Measurements from ENCODE around the gene FXYD1.
"Not testable (repeated sequence)": the region's sequence is repeated elsewhere in the genome, so short reads cannot be mapped to it uniquely, and the experiment has no call there.

Gene FXYD1

GRCh38 chr19:35138305-35138892, at the start of gene FXYD1:
Gene FXYD1, plus strand, starts transcription at chr19:35138824. Its CDS starts 1,256 bp downstream, at chr19:35140080.
- Mint-ChIP-seq H3K4me1 (ENCODE audit: low read depth) (peaks cover 17% of the 10 kb centered on the region), H3K27ac (no peak within 1 kb of the TSS), H3K4me3 (no peak within 1 kb of the TSS), H3K9me3 (no peaks in the 10 kb centered on the region), H3K27me3 (ENCODE audit: low read depth) (peaks cover 27% of the 10 kb centered on the region), H3K36me3 (ENCODE audit: low read depth) (no peaks in the 10 kb centered on the region)

GRCh38 chr19:35089554-35089953, 49.1 kb upstream of the FXYD1 start:
- peaks cover 5% of the 10 kb centered on the region for H3K27me3 Mint-ChIP-seq (ENCODE audit: low read depth)
- no peak overlapping the region for H3K4me3 Mint-ChIP-seq
- no peaks in the 10 kb centered on the region for H3K36me3 Mint-ChIP-seq (ENCODE audit: low read depth)
- H3K27ac Mint-ChIP-seq: no peak overlapping the region
- H3K9me3 Mint-ChIP-seq: no peaks in the 10 kb centered on the region
- no peaks in the 10 kb centered on the region for H3K4me1 Mint-ChIP-seq (ENCODE audit: low read depth)

GRCh38 chr19:35090160-35090505, 48.5 kb upstream of the FXYD1 start:
- no peak overlapping the region for H3K4me3 Mint-ChIP-seq
- H3K36me3 Mint-ChIP-seq (ENCODE audit: low read depth): no peaks in the 10 kb centered on the region
- H3K27ac Mint-ChIP-seq: no peak overlapping the region

GRCh38 chr19:35090506-35091214, 48.0 kb upstream of the FXYD1 start:
- H3K36me3 Mint-ChIP-seq (ENCODE audit: low read depth): no peaks in the 10 kb centered on the region
- H3K27ac Mint-ChIP-seq: no peak overlapping the region
- no peaks in the 10 kb centered on the region for H3K4me1 Mint-ChIP-seq (ENCODE audit: low read depth)
- H3K27me3 Mint-ChIP-seq (ENCODE audit: low read depth): peaks cover 5% of the 10 kb centered on the region
- no peaks in the 10 kb centered on the region for H3K9me3 Mint-ChIP-seq
- H3K4me3 Mint-ChIP-seq: no peak overlapping the region

More at GRCh38 chr19:35090160-35090505, 48.5 kb upstream of the FXYD1 start:
- Mint-ChIP-seq H3K27me3 (ENCODE audit: low read depth) (peaks cover 5% of the 10 kb centered on the region), H3K9me3 (no peaks in the 10 kb centered on the region), H3K4me1 (ENCODE audit: low read depth) (no peaks in the 10 kb centered on the region)

DNA sequence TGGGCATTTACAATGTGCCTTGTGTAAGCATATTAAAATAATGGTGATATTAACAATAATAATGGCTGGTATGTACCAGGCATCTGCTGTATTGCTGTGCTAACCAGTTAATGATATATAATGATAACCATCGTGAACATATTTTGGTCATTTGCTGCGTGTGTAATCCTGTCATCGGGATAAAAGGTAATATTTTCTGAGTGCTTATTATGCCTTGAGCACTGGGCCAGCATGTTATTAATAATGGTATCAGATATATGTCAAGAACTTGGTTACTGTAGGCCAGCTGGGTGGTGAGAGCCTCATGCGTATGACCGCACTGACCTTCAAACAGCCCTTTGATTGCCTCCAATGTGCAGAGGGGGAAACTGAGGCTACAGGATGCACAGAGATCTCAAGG, 45.2 kb upstream of the FXYD1 start:
- Mint-ChIP-seq H3K27ac (no peak overlapping the region), H3K27me3 (ENCODE audit: low read depth) (peaks cover 5% of the 10 kb centered on the region), H3K9me3 (no peaks in the 10 kb centered on the region), H3K4me3 (no peak overlapping the region), H3K4me1 (ENCODE audit: low read depth) (no peaks in the 10 kb centered on the region), H3K36me3 (ENCODE audit: low read depth) (no peaks in the 10 kb centered on the region)

- H3K27ac Mint-ChIP-seq: no peak overlapping the region
- peaks cover 5% of the 10 kb centered on the region for H3K27me3 Mint-ChIP-seq (ENCODE audit: low read depth)
- H3K4me3 Mint-ChIP-seq: no peak overlapping the region
- no peaks in the 10 kb centered on the region for H3K9me3 Mint-ChIP-seq
- no peaks in the 10 kb centered on the region for H3K36me3 Mint-ChIP-seq (ENCODE audit: low read depth)
- no peaks in the 10 kb centered on the region for H3K4me1 Mint-ChIP-seq (ENCODE audit: low read depth)
These were observed 44.5 kb upstream of the FXYD1 start for GRCh38 chr19:35093941-35094647.

GRCh38 chr19:35094656-35095055, 44.0 kb upstream of the FXYD1 start:
- no peak overlapping the region for H3K4me3 Mint-ChIP-seq
- H3K27me3 Mint-ChIP-seq (ENCODE audit: low read depth): peaks cover 5% of the 10 kb centered on the region
- no peaks in the 10 kb centered on the region for H3K9me3 Mint-ChIP-seq
- H3K27ac Mint-ChIP-seq: no peak overlapping the region
- no peaks in the 10 kb centered on the region for H3K36me3 Mint-ChIP-seq (ENCODE audit: low read depth)
- H3K4me1 Mint-ChIP-seq (ENCODE audit: low read depth): no peaks in the 10 kb centered on the region

DNA sequence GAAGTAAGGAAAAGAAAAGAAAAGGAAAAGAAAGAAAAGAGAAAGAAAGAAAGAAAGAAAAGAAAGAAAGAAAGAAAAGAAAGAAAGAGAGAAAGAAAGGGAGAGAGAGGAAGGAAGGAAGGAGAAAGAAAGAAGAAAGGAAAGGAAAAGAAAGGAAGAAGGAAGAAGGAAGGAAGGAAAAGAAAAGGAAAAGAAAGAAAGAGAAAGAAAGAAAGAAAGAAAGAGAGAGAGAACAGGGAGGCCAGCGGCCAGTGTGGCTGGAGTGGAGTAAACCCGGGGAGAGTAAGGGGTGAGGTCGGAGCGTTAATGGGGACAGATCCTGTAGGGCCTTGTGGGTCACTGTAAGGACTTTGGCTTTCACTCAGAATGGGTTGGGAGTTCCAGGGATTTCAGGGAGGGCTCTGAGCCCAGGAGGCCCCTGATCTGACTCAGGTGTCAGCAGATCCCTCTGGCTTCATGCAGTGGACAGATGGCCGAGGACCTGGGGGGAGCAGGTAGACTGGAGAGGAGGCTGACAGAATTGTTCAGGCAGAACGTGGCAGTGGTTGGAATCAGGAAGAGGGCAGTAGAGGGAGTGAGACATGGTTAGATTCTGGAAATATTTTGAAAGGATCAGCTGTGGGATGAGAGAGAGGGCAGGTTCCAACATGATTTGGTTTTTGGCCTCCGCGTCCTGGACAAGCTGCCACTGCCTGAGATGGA, 42.8 kb upstream of the FXYD1 start:
- no peak overlapping the region for H3K27ac Mint-ChIP-seq
- H3K9me3 Mint-ChIP-seq: no peaks in the 10 kb centered on the region
- no peaks in the 10 kb centered on the region for H3K27me3 Mint-ChIP-seq (ENCODE audit: low read depth)
- no peak overlapping the region for H3K4me3 Mint-ChIP-seq
- no peaks in the 10 kb centered on the region for H3K4me1 Mint-ChIP-seq (ENCODE audit: low read depth)
- H3K36me3 Mint-ChIP-seq (ENCODE audit: low read depth): no peaks in the 10 kb centered on the region

DNA sequence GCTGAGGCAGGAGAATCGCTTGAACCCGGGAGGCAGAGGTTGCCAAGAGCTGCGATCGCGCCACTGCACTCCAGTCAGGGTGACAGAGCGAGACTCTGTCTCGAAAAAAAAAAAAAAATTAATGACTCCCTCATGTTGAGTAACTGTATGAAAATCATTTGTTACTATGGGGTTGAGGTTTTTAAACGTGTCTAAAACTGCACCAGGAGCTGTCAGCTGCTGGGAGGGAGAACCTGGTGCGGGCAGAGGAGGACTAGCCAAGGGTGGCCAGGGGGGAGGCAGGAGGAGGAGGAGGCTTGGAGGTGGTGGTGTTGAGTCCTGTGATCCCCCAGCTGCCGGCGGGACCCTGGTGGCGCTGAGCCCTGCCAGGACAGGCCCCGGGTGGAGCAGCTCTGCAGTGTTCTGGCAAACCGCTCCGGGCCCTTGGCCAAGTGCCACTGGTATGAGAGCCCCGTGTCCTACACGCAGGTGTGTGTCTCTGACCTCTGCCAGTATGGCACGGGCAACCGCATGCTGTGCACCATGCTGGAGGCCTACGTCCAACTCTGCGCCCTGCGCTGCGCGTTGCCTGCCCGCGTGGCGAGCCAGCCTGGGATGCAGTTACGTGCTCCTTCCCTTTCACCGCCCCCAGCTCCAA, 40.1 kb upstream of the FXYD1 start:
- Mint-ChIP-seq H3K27me3 (ENCODE audit: low read depth) (no peaks in the 10 kb centered on the region), H3K9me3 (no peaks in the 10 kb centered on the region), H3K36me3 (ENCODE audit: low read depth) (no peaks in the 10 kb centered on the region), H3K4me1 (ENCODE audit: low read depth) (no peaks in the 10 kb centered on the region), H3K4me3 (no peak overlapping the region), H3K27ac (no peak overlapping the region)

- Mint-ChIP-seq H3K27me3 (ENCODE audit: low read depth) (no peaks in the 10 kb centered on the region), H3K4me1 (ENCODE audit: low read depth) (no peaks in the 10 kb centered on the region), H3K9me3 (no peaks in the 10 kb centered on the region), H3K36me3 (ENCODE audit: low read depth) (no peaks in the 10 kb centered on the region), H3K4me3 (no peak overlapping the region), H3K27ac (no peak overlapping the region)
These were observed 39.3 kb upstream of the FXYD1 start for GRCh38 chr19:35099155-35099896.

GRCh38 chr19:35099897-35100275, 38.7 kb upstream of the FXYD1 start:
- Mint-ChIP-seq H3K36me3 (ENCODE audit: low read depth) (no peaks in the 10 kb centered on the region), H3K4me1 (ENCODE audit: low read depth) (no peaks in the 10 kb centered on the region), H3K27me3 (ENCODE audit: low read depth) (no peaks in the 10 kb centered on the region), H3K27ac (no peak overlapping the region), H3K4me3 (no peak overlapping the region), H3K9me3 (no peaks in the 10 kb centered on the region)

- H3K4me3 Mint-ChIP-seq: no peak overlapping the region
- no peaks in the 10 kb centered on the region for H3K27me3 Mint-ChIP-seq (ENCODE audit: low read depth)
- H3K36me3 Mint-ChIP-seq (ENCODE audit: low read depth): no peaks in the 10 kb centered on the region
- no peaks in the 10 kb centered on the region for H3K9me3 Mint-ChIP-seq
- no peaks in the 10 kb centered on the region for H3K4me1 Mint-ChIP-seq (ENCODE audit: low read depth)
- H3K27ac Mint-ChIP-seq: no peak overlapping the region
These were observed 37.8 kb upstream of the FXYD1 start for GRCh38 chr19:35100588-35101533.

DNA sequence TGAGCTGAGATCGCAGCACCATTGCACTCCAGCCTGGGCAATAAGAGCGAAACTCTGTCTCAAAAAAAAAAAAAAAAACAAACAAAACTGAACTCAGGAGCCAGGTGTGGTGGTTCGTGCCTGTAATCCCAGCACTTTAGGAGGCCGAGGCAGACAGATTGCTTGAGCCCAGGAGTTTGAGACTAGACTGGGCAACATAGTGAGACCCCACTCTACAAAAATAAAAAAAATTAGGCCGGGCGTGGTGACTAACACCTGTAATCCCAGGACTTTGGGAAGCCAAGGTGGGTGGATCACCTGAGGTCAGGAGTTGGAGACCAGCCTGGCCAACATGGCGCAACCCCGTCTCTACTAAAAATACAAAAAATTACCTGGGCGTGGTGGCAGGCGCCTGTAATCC, 36.7 kb upstream of the FXYD1 start:
- not testable (repeated sequence) for H3K27me3 Mint-ChIP-seq (ENCODE audit: low read depth); H3K9me3 Mint-ChIP-seq; H3K27ac Mint-ChIP-seq; H3K4me1 Mint-ChIP-seq (ENCODE audit: low read depth); H3K4me3 Mint-ChIP-seq; H3K36me3 Mint-ChIP-seq (ENCODE audit: low read depth)

Data from T-helper 1 cell treated with Interleukin-12 subunit alpha and Interleukin-12 subunit beta and Interleukin-4 antibody, amounts not matched to agents 30 μg/mL and 1 μg/mL, for 36 hours (primary cell).